PC-3 (cell line): ENCODE results near the gene UPF2. TPM values are rescaled to one million over a fixed set of nuclear protein-coding genes. Genes with fewer than 3 reads are reported as not detected.

Source experiments
- ATAC-seq: fragments of 200-7000 bp; cut with Tn5 transposase; 2 replicates; pipeline ENCODE4 v1.9.1; 2020; ENCODE audit warnings: mild to moderate bottlenecking, moderate library complexity
- BruUV-seq: library from RNA; stranded (reverse); fragments of 400-500 nt; replicated peaks from 2 replicates; lab custom pipeline; 2021; lab: Mats Ljungman, UMichigan
- CTCF ChIA-PET: fragments of 300-600 bp; sonication (Branson Sonifier 250); formaldehyde crosslinking; loops from one replicate; lab custom pipeline; 2022; ENCODE audit warnings: antibody characterized with exemption; lab: Charles Lee
- POLR2A ChIA-PET: fragments of 300-600 bp; sonication (Branson Sonifier 250); formaldehyde crosslinking; loops from one replicate; lab custom pipeline; 2022; ENCODE audit warnings: antibody characterized with exemption; ENCODE audit not compliant: unreplicated experiment; lab: Charles Lee
- DNase-seq: peaks from one replicate; pipeline ENCODE4 v3.0.0-alpha.2; 2015
- H2AFZ ChIP-seq: fragments of 300-600 bp; sonication (generic); 2 replicates; pipeline ENCODE4 v1.6.0; 2016; ENCODE audit warnings: antibody characterized with exemption, low read length
- H3F3A ChIP-seq: fragments of 300-600 bp; sonication (generic); one replicate; pipeline ENCODE4 v1.6.0; 2017; ENCODE audit warnings: antibody characterized with exemption, low read length, control low read depth, mild to moderate bottlenecking; ENCODE audit not compliant: unreplicated experiment
- H3K27ac ChIP-seq: fragments of 300-600 bp; sonication (generic); 2 replicates; pipeline ENCODE4 v1.5.1; 2016; ENCODE audit warnings: mild to moderate bottlenecking, low read length
- H3K27me3 ChIP-seq: fragments of 300-600 bp; sonication (generic); 2 replicates; pipeline ENCODE4 v1.6.1; 2016; ENCODE audit warnings: low read length, mixed read lengths
- H3K36me3 ChIP-seq: fragments of 300-600 bp; sonication (generic); 2 replicates; pipeline ENCODE4 v1.6.1; 2016; ENCODE audit warnings: low read depth, mixed run types, low read length, mixed read lengths
- H3K4me1 ChIP-seq: fragments of 300-600 bp; sonication (generic); 2 replicates; pipeline ENCODE4 v1.5.1; 2016; ENCODE audit warnings: low read length; ENCODE audit not compliant: insufficient read depth
- H3K4me2 ChIP-seq: fragments of 300-600 bp; sonication (generic); 2 replicates; pipeline ENCODE4 v1.6.0; 2016; ENCODE audit warnings: low read length
- H3K4me3 ChIP-seq: fragments of 300-600 bp; sonication (generic); 2 replicates; pipeline ENCODE4 v1.5.1; 2016; ENCODE audit warnings: mild to moderate bottlenecking, low read length, mixed read lengths
- H3K79me2 ChIP-seq: fragments of 300-600 bp; sonication (generic); 2 replicates; pipeline ENCODE4 v1.6.1; 2017; ENCODE audit warnings: low read length, mixed read lengths
- H3K9ac ChIP-seq: fragments of 300-600 bp; sonication (generic); 2 replicates; pipeline ENCODE4 v1.6.0; 2016; ENCODE audit warnings: mild to moderate bottlenecking, low read length
- H3K9me2 ChIP-seq: fragments of 300-600 bp; sonication (generic); replicated peaks from 2 replicates; pipeline ENCODE4 v1.6.1; 2016; ENCODE audit warnings: mixed run types, low read length, mixed read lengths
- H3K9me3 ChIP-seq: fragments of 300-600 bp; sonication (generic); 2 replicates; pipeline ENCODE4 v1.6.1; 2016; ENCODE audit warnings: low read length, mixed read lengths
- H4K20me1 ChIP-seq: fragments of 300-600 bp; sonication (generic); 2 replicates; pipeline ENCODE4 v1.6.1; 2016; ENCODE audit warnings: low read length, mixed read lengths
- CTCF ChIP-seq: fragments of 300-600 bp; sonication (generic); conservative IDR thresholded peaks from 2 replicates; pipeline ENCODE4 v1.5.1; 2017; ENCODE audit warnings: antibody characterized with exemption, low read depth, mild to moderate bottlenecking, low read length
- EZH2 ChIP-seq: fragments of 300-600 bp; sonication (generic); IDR thresholded peaks from one replicate; pipeline ENCODE4 v1.6.1; 2017; ENCODE audit warnings: antibody characterized with exemption, mild to moderate bottlenecking, low read length; ENCODE audit not compliant: unreplicated experiment
- EZH2phosphoT487 ChIP-seq: fragments of 300-600 bp; sonication (generic); IDR thresholded peaks from 2 replicates; pipeline ENCODE4 v1.6.1; 2018; ENCODE audit warnings: mild to moderate bottlenecking, antibody characterized with exemption, low read length, borderline replicate concordance
- intact Hi-C: fragments of 100-400 bp; cut with micrococcal nuclease; formaldehyde crosslinking; loops from 2 replicates; pipeline ENCODE4 v1.9.0; 2023
- total RNA-seq: library from RNA; depleted of rRNA; stranded (reverse); fragments of >200 nt; gene quantifications from 2 replicates; pipeline ENCODE4 v1.2.3, GENCODE V29; 2014

Gene UPF2
- total RNA-seq, 1 experiment from 2014 or later: 12.0 TPM

GRCh38 chr10:11919271-11919670, 123.3 kb downstream of the UPF2 start:
- H3K27me3 ChIP-seq: no peaks in the 10 kb centered on the region
- no peak for DNase-seq
- no TSS peak for BruUV-seq
- H3K4me2 ChIP-seq: no peak overlapping the region
- no peaks in the 10 kb centered on the region for H3K4me1 ChIP-seq
- no peaks in the 10 kb centered on the region for H3K9me3 ChIP-seq
- no peak overlapping the region for H3K4me3 ChIP-seq
- TF ChIP-seq CTCF (no peak), EZH2 (no peak), EZH2phosphoT487 (no peak)
- intact Hi-C loops: no loop called here
- H3F3A ChIP-seq: no peaks in the 10 kb centered on the region
- H2AFZ ChIP-seq: no peak overlapping the region
- no peaks in the 10 kb centered on the region for H3K36me3 ChIP-seq
- ATAC-seq: no peak
- CTCF ChIA-PET: no interaction called here
- H3K27ac ChIP-seq: no peak overlapping the region
- POLR2A ChIA-PET: no interaction called here
- H3K9me2 ChIP-seq: no peaks in the 10 kb centered on the region
- no peaks in the 10 kb centered on the region for H3K79me2 ChIP-seq
- H3K9ac ChIP-seq: no peak overlapping the region
- H4K20me1 ChIP-seq: no peaks in the 10 kb centered on the region

GRCh38 chr10:11918384-11918783, 124.2 kb downstream of the UPF2 start:
- Histone ChIP-seq H3K27me3 (no peaks in the 10 kb centered on the region), H3F3A (no peaks in the 10 kb centered on the region), H2AFZ (no peak overlapping the region), H3K9me3 (no peaks in the 10 kb centered on the region), H3K4me2 (no peak overlapping the region), H3K4me3 (no peak overlapping the region), H3K9ac (no peak overlapping the region), H3K79me2 (no peaks in the 10 kb centered on the region), H3K4me1 (no peaks in the 10 kb centered on the region), H3K9me2 (no peaks in the 10 kb centered on the region), H3K27ac (no peak overlapping the region), H4K20me1 (no peaks in the 10 kb centered on the region), H3K36me3 (no peaks in the 10 kb centered on the region)
- ChIA-PET POLR2A (no interaction called here), CTCF (no interaction called here)
- intact Hi-C loops: no loop called here
- BruUV-seq: TSS peak; percentile 16
- no peak for ATAC-seq
- TF ChIP-seq CTCF: no peak
- no peak for TF ChIP-seq EZH2
- TF ChIP-seq EZH2phosphoT487: no peak
- DNase-seq: no peak

GRCh38 chr10:11913079-11913641, 129.4 kb downstream of the UPF2 start:
- intact Hi-C loops: no loop called here
- no peaks in the 10 kb centered on the region for H3K79me2 ChIP-seq
- H3K27ac ChIP-seq: no peak overlapping the region
- no peaks in the 10 kb centered on the region for H3K4me1 ChIP-seq
- no peak overlapping the region for H3K4me3 ChIP-seq
- H3K4me2 ChIP-seq: no peak overlapping the region
- ATAC-seq (no peak), DNase-seq (no peak)
- H3F3A ChIP-seq: no peaks in the 10 kb centered on the region
- H4K20me1 ChIP-seq: no peaks in the 10 kb centered on the region
- H3K27me3 ChIP-seq: no peaks in the 10 kb centered on the region
- no peaks in the 10 kb centered on the region for H3K9me2 ChIP-seq
- TF ChIP-seq CTCF (no peak), EZH2phosphoT487 (no peak), EZH2 (no peak)
- ChIA-PET CTCF (interaction anchor here (0.6 kb wide), 1 partner anchor 417 kb away, joined by 3 read pairs; no protein-coding TSS in a partner anchor), POLR2A (no interaction called here)
- BruUV-seq: no TSS peak
- no peak overlapping the region for H3K9ac ChIP-seq
- no peaks in the 10 kb centered on the region for H3K9me3 ChIP-seq
- H2AFZ ChIP-seq: no peak overlapping the region
- H3K36me3 ChIP-seq: no peaks in the 10 kb centered on the region
